Measurements from ENCODE around the gene ZNF155.
"Not testable (repeated sequence)": the region's sequence is repeated elsewhere in the genome, so short reads cannot be mapped to it uniquely, and the experiment has no call there.

The ZNF155 gene

DNA sequence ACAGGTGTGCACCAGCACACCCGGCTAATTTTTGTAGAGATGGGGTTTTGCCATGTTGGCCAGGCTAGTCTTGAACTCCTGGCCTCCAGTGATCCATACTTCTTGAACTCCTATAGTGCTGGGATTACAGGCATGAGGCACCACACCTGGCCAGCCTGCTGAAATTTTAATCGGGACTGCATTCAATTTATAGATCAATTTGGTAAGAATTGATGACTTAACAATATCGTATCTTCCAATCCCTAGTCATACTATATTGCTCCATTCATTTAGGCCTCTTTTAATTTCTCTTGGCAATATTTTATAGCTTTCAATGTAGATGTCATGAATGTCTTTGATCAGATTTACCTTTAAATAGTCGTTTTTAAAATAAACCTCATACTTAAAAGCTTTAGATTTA is 43.3 kb upstream of the ZNF155 start:
- H3K79me2 ChIP-seq: no peaks in the 10 kb centered on the region
- no peak overlapping the region for H3K4me3 ChIP-seq (ENCODE audit: low read depth, low read length)
- no peak overlapping the region for H3K27ac ChIP-seq
- no peaks in the 10 kb centered on the region for H3K36me3 ChIP-seq (ENCODE audit: control insufficient read depth, insufficient read depth, low read length)
- no peak overlapping the region for H3K9ac ChIP-seq
- no peak overlapping the region for H2AFZ ChIP-seq
- H3K4me2 ChIP-seq (ENCODE audit: low read length): no peak overlapping the region
- H3K4me1 ChIP-seq: peaks cover under 1% of the 10 kb centered on the region
- no peaks in the 10 kb centered on the region for H3K27me3 ChIP-seq (ENCODE audit: control insufficient read depth, insufficient read depth, low read length)
- TF ChIP-seq, protein P1, sequence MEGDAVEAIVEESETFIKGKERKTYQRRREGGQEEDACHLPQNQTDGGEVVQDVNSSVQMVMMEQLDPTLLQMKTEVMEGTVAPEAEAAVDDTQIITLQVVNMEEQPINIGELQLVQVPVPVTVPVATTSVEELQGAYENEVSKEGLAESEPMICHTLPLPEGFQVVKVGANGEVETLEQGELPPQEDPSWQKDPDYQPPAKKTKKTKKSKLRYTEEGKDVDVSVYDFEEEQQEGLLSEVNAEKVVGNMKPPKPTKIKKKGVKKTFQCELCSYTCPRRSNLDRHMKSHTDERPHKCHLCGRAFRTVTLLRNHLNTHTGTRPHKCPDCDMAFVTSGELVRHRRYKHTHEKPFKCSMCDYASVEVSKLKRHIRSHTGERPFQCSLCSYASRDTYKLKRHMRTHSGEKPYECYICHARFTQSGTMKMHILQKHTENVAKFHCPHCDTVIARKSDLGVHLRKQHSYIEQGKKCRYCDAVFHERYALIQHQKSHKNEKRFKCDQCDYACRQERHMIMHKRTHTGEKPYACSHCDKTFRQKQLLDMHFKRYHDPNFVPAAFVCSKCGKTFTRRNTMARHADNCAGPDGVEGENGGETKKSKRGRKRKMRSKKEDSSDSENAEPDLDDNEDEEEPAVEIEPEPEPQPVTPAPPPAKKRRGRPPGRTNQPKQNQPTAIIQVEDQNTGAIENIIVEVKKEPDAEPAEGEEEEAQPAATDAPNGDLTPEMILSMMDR (IDR thresholded peaks at IDR 0.05): no peak
- H3K9me3 ChIP-seq (ENCODE audit: control insufficient read depth, low read length): peaks cover 4% of the 10 kb centered on the region

DNA sequence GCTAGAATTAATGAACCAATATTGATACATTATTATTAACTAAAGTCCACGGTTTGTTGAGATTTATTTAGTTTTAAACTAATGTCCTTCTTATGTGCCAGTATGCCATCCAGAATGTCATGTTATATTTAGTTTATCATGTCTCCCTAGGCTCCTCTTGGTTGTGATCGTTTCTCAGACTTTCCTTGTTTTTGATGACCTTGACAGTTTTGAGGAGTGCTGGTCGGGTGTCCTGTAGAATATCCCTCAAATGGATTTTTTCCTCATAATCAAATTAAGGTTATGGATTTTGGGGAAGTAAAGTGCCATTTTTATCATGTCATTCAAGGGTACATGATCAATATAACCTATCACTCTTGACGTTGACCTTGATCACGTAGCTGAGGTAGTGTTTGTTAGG is 42.8 kb upstream of the ZNF155 start:
- Histone ChIP-seq H3K27me3 (ENCODE audit: control insufficient read depth, insufficient read depth, low read length) (no peaks in the 10 kb centered on the region), H3K9me3 (ENCODE audit: control insufficient read depth, low read length) (peaks cover 4% of the 10 kb centered on the region), H3K27ac (no peak overlapping the region), H3K79me2 (no peaks in the 10 kb centered on the region), H3K4me3 (ENCODE audit: low read depth, low read length) (no peak overlapping the region), H3K4me1 (no peaks in the 10 kb centered on the region), H3K4me2 (ENCODE audit: low read length) (no peak overlapping the region), H3K36me3 (ENCODE audit: control insufficient read depth, insufficient read depth, low read length) (no peaks in the 10 kb centered on the region), H3K9ac (no peak overlapping the region), H2AFZ (no peak overlapping the region)
- TF ChIP-seq, protein P1 (IDR thresholded peaks at IDR 0.05): no peak

DNA sequence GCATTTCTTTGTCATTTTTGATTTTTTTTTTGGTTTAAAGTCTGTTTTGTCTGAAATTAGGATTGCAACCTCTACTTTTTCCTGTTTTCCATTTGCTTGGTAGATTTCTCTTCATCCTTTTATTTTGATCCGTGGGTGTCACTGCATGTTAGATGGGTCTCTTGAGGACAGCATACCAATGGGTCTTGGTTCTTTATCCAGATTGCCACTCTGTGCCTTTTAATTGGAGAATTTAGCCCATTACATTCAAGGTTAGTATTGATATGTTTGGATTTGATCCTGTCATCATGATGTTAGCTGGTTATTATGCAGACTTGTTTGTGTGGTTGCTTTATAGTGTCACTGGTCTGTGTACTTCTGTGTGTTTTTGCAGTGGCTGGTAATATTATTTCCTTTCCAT is 36.6 kb upstream of the ZNF155 start:
- not testable (repeated sequence) for H3K27ac ChIP-seq; H3K4me2 ChIP-seq (ENCODE audit: low read length); H3K4me3 ChIP-seq (ENCODE audit: low read depth, low read length); H3K9me3 ChIP-seq (ENCODE audit: control insufficient read depth, low read length); H3K36me3 ChIP-seq (ENCODE audit: control insufficient read depth, insufficient read depth, low read length); H2AFZ ChIP-seq; H3K4me1 ChIP-seq; H3K27me3 ChIP-seq (ENCODE audit: control insufficient read depth, insufficient read depth, low read length); H3K79me2 ChIP-seq; H3K9ac ChIP-seq

DNA sequence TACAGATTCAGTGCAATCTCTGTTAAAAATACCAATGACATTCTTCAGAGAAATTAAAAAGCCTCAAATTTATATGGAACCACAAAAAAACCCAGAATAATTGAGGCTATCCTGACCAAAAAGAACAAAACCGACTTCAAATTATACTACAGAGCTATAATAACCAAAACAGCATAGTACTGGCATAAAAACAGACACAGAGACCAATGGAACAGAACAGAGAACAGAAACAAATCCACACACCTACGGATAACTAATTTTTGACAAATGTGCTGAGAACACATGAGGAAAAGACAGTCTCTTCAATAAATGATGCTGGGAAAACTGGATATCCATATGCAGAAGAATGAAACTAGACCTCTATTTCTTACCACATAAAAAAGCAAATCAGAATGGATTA is 34.2 kb upstream of the ZNF155 start:
- H3K79me2 ChIP-seq; H3K4me3 ChIP-seq (ENCODE audit: low read depth, low read length); H3K36me3 ChIP-seq (ENCODE audit: control insufficient read depth, insufficient read depth, low read length); H3K4me1 ChIP-seq; H3K27me3 ChIP-seq (ENCODE audit: control insufficient read depth, insufficient read depth, low read length); H3K9ac ChIP-seq; H2AFZ ChIP-seq; H3K27ac ChIP-seq; H3K9me3 ChIP-seq (ENCODE audit: control insufficient read depth, low read length); H3K4me2 ChIP-seq (ENCODE audit: low read length): not testable (repeated sequence)

DNA sequence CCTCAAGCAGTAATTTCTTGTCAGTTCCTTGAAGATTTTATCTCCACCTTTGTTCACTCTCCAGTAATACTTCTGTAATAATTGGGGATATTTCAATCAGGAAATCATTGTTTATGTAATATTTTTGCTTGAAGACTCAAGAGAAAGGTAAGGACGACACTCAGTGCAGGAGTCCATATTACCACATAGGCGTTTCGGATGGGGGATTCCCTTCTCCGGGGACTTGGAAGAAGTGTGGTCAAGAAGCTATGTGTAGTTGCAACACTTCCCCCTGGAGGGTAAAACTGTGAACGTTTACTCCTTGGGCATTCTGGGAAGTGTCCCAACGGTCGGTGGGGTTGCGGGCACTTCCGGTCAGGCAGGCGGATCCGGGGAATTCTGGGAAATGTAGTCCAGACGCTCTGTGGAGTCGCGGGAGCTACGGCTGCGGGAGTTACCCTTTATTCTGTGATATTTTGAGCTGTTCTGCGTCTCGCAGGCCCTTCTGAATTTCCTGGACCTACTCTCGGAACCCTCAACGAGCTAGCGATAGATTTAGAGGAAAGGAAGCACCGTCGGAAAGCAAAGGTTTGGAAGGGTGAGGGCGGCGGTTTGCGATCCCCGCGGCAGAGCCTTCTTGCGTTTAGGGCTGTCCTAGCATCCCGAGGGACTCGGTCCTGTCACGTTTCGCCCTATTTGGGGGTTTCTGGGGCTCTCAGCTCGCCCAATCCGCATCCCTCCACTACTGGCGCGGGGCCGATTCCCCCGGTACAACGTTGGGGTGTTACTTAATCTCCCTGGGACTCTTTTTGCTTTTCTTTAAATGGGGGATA is 32.9 kb upstream of the ZNF155 start, which contains the start of gene ZNF221:
Gene ZNF221, plus strand, starts transcription at position 395 of the 812 bp plus-strand sequence. CDS start 11,499 bp downstream, outside the sequence.
- Histone ChIP-seq H3K9me3 (ENCODE audit: control insufficient read depth, low read length) (no peaks in the 10 kb centered on the region), H3K9ac (no peak within 1 kb of the TSS), H3K36me3 (ENCODE audit: control insufficient read depth, insufficient read depth, low read length) (no peaks in the 10 kb centered on the region), H3K27ac (peak within 1 kb of the TSS; percentile 2), H3K79me2 (no peaks in the 10 kb centered on the region), H3K4me3 (ENCODE audit: low read depth, low read length) (peak within 1 kb of the TSS; percentile 100), H3K27me3 (ENCODE audit: control insufficient read depth, insufficient read depth, low read length) (no peaks in the 10 kb centered on the region), H2AFZ (peak within 1 kb of the TSS; percentile 88), H3K4me1 (no peaks in the 10 kb centered on the region), H3K4me2 (ENCODE audit: low read length) (peak within 1 kb of the TSS; percentile 85)
- TF ChIP-seq, protein P1 (IDR thresholded peaks at IDR 0.05): peak; percentile 52
